ENCODE data around the gene ZNF789. TPM values are rescaled to one million over a fixed set of nuclear protein-coding genes. Genes with fewer than 3 reads are reported as not detected.
"Not testable (repeated sequence)": the region's sequence is repeated elsewhere in the genome, so short reads cannot be mapped to it uniquely, and the experiment has no call there.

ZNF789 gene
- total RNA-seq, 1 donor from 2014 or later, result 14.0 TPM

DNA sequence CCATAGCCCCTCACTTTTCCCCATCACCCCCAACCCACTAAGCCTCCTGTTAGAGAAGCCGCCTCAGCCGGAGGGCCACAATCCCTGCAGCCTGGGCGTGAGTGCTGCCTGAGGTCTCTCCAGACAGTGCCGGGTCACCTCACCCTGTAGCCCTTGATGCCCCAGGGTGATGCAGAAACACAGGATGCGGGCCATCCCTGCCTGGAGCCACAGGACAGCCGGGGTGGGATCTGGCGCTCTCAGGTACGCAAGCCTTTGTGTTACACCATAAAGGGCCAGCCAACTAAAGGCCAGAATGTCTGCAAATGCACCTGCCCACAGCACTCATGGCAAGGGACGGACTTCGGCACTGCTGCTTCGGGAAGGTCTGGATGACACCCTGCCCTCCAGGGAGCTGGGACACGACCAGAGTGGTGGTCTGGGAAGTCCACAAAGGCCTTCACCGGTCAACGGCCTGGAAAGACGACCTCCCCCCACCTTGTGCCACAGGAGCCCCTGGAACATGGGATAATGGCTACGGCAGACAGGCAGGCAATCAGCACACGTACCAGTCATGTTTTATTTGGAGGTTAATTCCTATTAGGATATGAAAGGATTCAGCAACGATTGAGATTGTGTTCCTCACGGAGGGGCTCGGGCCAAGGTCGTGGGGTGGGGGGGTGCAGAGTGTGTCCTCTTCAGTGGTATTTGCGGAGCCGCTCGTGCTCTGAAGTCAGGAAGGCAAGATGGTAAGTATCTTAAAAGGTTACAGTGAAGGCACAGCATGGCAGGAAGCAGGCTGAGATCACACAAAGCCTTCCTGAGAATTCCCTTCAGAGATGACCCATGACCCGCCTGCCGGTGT, 14.8 kb upstream of the ZNF789 start:
- no peak for DNase-seq (ENCODE audit: low read depth)

DNA sequence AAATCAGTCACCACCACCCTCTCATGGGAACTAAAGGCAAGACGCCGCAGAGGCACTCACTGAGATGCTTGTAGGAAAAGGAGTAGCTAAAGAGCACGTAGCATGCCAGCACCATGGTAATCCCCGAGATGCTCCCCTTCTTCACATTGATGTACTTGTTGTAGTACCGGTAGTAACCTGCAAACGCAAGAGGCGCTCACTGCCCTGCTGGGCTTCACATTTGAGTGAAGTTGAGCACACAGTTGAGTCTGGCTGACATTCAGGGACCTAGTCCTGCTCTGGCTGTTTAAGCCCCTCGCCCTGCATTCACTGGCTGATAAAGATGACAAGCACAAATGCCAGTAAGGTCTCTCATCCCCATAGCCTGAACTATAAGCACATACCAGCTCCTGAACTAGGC, 13.6 kb upstream of the ZNF789 start:
- no peak for DNase-seq (ENCODE audit: low read depth)

DNA sequence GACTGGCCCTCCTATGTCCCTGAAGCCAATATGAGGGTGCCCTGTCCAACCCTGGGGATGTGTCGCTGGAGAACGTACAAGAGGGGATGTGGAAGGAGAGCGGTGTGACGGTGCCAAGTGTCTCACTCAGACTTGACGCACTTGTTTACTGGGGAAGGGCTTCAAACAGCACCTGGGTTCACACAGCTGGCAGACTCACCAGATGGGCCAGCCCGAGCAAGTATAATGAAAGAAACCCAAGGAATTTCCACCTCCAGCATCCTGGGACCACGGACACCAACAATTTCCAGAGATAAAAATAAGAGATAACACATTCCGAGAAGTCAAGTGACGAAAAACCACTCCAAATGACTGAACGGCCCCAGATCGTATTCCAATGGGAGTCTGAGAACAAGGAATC, 12.0 kb upstream of the ZNF789 start:
- DNase-seq (ENCODE audit: low read depth), result no peak

DNA sequence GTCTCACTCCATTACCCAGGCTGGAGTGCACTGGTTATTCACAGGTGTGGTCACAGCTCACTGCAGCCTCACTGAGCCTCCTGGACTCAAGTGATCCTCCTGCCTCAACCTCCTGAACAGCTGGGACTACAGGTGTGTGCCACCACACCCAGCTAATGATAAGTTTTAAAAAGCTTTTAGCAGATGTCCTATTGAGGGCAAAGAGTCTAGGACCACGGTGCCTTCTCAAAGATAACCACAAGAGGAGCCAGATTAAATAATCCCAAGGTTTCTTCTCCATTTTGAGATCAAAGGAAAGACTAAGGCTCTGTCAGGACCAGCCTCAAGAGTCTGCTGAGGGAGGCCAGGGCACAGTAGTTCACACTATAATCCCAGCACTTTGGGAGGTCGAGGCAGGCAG, 11.5 kb upstream of the ZNF789 start:
- no peak for DNase-seq (ENCODE audit: low read depth)

DNA sequence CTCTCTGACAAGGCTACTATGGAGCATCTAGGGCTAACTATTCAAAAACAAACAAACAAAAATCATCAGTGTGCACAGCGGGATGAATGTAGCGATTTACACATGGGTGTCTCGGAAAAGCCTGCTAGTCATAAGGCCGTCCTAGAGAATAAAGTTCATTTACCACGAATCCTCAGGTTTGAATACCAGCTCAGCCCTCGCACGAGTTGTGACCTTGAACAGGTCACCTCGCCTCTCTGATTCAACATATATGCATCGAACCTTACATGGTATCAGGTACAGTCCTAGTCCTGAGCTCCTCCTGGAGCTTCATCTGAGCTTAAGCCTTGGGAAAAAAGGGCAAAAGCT, 7.3 kb upstream of the ZNF789 start:
- DNase-seq (ENCODE audit: low read depth), result no peak

DNA sequence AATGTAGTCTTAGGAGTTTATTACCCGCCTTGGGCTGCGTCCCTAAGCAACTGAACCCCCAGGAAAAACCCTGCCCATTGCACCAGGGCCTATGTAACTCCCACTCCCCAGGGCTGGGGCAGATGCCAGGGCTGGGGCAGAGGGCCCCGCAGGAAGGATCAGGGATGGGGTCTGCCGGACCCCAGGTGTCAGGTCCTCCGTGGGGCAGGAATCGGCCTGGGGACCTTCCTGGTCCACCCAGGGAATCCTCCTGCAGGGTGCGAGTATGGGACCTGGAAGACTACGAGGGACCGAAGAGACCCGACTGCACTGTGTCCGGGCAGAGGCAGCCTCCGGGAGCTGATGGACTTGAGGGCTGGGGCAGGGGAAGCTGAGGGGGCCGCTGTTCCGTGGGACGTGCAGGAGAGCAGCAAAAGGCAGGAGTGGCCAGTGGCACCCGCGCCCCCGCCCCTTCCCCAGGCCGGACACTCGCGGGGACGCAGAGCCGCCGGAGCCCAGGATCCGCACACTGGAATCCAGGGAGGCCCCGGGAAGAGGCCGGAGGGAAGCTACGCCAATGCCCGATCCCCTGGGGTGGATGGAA, 4.3 kb upstream of the ZNF789 start:
- no peak for DNase-seq (ENCODE audit: low read depth)

DNA sequence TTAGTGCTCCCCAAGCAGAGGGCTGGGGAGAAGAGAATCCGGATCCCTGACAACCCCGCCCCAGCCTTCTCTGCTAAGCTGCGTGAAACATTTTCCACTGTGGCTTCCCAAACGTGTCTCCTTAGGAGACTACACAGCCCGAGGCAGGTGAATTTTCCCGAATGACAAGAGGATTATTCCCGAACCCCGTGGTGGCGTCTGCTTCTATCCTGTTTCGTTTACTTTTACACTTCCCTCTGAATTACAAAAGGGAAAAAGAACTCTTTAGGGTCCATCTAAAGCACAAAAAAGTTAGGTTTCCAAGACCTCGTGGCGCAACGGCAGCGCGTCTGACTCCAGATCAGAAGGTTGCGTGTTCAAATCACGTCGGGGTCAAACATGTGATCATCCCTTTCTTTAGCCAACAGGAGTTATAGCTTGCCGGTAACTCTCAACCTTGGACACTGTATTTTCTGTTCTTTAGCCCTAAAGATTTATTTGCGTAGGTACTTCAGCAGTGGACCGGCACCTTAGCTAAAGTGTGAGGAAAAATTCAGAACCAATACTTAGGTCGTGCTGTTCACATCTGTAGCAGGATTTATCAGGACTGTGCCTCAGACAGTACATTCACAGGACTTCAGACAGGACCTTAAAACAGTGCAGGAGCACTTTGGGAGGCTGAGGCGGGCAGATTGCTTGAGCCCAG, 3.2 kb upstream of the ZNF789 start:
- DNase-seq (ENCODE audit: low read depth), result no peak

DNA sequence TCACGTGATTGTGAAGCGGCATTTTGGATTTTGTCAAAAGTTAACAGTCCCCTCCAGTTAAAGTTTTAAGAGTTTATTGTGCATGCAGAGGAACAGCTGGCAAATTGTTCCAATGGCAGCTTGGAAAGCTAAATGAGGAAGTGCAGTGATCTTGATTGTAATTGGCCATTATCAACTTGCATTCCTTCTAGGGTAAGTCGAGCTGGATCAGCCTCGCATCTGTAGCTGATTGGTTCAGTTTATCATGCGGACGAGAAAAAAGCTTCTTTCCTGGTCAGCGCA, 566 bp downstream of the ZNF789 start:
- DNase-seq (ENCODE audit: low read depth), result peak; percentile 76

DNA sequence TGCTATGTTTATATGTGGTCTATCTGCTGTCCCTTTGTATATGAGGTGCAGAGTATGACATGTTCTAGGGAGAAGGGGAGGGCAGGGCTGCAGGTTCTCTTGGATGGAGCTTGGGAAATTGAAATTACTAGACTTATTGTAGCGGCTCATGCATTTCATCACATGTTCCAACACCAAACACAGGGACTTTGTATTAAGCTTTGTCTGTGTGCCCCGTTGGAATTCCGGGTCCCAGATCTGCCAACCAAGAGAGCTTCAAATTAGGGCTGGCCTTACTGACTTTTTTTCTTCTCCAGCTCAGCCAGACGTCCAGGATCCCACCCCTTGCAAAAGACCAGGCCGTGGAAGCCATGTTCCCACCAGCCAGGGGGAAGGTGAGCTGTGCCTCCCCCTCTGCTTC, 3.4 kb downstream of the ZNF789 start:
- DNase-seq (ENCODE audit: low read depth), result no peak

DNA sequence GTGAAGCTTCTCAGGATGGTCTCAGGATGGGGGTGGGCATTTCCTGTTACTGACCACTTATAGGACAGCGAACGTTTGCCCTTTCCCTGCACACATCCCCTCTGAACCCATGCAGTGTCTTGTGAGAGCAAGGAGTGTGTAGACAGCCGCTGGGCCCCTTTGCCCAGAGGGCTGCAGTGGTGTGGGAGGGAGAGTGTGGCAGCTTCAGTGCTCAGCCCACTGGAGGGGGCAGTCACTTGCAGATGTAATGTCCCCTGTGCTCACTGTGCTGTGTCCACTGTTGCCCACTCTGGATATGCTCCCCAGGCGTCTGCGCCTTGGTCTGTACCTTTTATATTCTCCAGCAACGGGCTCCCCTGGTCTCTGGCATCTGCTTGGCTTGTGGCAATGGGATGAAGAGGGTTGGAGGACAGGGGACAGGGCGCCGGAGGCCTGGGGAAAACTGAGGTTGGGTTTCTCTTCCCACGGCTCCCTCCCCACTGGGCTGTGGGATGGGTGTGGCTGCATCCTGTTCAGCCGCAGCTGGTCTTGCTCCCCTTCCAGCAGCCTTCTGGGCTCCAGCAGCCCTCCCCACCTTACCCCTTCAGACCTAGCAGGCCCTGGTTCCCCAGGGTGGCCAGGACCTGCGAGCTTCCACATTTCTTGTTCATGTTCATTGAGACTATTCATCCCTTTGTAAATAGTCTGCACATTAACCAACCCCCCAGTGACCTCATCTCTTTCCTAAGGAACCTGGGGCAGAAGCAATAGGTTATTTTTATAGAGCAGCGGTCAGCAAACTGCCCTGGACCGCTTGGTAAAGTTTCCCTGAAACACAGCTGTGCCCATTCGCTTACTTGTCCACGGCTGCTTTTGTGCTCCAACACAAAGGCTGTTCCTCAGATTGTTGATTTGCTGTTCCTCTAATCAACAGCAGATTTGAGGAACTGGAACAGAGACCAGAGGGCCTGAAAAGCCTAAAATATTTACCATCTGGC, 6.1 kb downstream of the ZNF789 start:
- peak; percentile 61 for DNase-seq (ENCODE audit: low read depth)

DNA sequence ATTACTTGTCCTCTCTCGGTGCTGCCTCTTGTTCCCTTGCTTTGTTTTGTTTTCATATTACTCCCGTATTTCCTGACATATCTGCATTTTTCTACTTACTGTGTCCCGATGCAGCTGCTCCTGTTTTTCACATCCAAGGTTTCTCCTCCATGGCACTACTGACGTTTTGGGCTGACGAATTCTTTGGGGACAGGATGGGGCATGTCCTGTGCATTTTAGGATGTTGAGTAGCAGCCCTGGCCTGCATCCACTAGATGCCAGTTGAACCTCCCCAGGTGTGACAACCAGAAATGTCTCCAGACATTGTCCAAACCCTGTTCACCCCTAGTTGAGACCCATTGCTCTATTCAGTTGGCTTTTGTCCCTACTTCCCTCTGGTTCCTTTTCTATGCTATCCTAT, 12.4 kb downstream of the ZNF789 start:
- DNase-seq (ENCODE audit: low read depth), result no peak

DNA sequence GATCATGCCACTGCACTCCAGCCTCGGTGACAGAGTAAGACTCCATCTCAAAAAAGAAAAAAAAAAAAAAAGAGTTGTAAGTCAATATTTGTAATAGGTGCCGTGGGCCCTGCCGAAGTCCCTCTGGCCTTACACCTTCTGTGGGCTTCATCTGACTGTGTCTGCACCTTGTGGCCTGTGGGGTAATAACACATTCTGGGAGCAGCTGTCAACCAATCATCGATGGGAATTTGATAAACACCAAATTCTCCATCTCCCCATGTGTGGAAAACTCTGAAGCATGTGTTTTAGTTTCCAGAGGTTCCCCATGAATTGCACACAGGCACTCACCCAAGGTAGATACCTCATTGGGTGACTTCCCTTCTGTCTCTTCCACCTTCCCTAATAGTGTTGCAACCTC, 16.5 kb downstream of the ZNF789 start:
- no peak for DNase-seq (ENCODE audit: low read depth)

DNA sequence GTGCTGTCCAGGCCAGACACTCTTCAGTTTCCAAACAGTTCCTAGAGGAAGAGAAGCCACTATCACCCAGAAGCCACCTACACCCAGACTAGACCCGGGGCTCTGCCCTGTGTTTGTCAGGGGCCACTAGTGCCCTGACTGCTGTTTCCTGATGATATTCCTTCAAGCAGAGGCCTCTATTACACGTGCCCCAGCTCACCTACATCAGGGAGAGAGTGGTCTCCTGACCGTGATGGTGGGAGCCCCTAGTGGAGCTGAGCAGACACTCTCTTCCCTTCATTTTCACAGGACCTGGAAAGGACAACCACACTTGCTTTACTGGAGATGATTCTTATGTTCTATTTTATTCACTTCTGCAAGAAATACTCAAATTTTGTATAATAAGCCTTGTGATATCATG, 18.2 kb downstream of the ZNF789 start:
- DNase-seq (ENCODE audit: low read depth), result no peak

DNA sequence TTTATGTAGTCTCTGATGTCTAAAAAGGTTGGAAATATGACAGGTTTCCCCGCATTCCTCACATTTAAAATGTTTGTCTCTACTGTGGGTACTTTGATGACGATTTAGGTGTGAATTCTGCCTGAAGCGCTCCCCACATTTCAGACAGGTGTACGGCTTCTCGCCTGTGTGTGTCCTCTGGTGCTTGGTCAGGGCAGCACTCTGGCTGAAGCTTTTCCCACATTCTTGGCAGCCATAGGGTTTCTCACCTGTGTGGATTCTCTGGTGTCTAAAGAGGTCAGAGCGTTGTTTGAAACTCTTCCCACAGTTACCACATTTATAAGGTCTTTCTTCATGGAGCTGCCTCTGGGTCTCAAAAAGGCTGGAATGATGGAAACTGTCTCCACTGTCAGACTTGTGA, 21.1 kb downstream of the ZNF789 start:
- no peak for DNase-seq (ENCODE audit: low read depth)

DNA sequence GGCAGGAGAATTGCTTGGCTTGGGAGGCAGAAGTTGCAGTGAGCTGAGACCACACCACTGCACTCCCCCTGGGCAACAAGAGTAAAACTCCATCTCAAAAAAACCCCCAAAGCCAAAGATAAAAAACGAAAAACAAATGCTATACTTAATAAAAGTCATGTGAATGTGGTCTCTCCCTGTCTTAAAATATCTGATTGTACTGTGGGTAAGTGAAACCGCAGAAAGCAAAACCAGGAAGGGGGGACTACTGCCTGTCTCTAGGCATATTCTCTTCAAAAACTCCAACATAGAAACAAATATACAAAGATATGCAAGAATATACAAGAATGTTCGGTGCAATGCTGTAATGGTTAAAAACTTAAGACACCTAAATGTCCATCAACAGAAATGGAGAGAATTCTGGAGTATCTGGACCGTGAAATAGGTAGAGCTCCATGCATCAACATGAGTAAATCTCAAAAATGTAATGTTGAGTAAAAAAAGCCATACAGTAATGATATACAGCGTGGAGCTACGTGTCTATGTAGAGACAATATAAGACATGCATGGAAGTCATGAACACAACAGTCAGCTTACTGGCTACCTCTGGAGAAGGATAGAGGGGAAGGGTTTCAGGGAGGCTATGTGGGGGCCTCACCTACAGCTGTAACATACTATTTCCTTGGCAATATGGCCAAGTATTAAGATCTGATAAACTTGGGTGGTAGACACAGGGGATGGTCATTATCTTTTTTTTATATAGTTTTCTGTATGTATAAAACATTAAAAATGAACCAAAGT, 25.3 kb downstream of the ZNF789 start:
- no peak for DNase-seq (ENCODE audit: low read depth)

DNA sequence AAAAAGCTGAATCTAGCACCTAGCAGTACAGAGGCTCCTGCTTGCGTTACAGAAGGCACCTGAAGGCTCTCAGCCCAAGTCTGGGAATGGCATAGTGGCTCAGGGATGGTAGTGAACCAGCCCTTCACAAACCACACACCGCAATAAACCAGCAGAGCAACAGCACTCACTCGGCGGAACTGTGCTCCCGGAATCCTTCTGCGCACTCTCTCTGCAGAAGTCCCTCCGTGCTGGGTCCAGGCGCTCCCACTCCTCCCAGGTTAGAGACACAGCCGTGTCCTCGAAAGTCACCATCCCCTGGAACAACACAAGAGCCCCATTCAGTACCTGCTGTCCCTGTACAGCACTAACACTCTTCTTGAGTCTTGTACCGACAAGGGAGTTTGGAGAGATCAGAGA, 25.9 kb downstream of the ZNF789 start:
- no peak for DNase-seq (ENCODE audit: low read depth)

DNA sequence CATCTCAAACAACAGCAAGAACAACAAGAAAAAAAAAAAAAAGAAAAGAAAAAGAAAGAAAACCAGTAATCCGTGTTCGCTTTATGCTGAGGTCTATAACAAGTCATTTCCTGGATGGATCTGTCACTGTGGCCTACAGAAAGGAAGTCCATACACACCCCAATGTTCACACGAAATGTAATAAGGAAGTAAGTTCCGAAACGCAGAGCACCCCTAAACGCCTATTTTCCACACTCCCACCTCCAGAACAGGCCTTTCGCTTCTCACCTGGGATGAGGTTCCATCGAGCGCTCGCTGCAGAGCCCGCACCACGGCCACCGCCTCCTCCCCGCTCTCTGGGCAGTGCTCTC, 26.7 kb downstream of the ZNF789 start:
- DNase-seq (ENCODE audit: low read depth), result no peak

DNA sequence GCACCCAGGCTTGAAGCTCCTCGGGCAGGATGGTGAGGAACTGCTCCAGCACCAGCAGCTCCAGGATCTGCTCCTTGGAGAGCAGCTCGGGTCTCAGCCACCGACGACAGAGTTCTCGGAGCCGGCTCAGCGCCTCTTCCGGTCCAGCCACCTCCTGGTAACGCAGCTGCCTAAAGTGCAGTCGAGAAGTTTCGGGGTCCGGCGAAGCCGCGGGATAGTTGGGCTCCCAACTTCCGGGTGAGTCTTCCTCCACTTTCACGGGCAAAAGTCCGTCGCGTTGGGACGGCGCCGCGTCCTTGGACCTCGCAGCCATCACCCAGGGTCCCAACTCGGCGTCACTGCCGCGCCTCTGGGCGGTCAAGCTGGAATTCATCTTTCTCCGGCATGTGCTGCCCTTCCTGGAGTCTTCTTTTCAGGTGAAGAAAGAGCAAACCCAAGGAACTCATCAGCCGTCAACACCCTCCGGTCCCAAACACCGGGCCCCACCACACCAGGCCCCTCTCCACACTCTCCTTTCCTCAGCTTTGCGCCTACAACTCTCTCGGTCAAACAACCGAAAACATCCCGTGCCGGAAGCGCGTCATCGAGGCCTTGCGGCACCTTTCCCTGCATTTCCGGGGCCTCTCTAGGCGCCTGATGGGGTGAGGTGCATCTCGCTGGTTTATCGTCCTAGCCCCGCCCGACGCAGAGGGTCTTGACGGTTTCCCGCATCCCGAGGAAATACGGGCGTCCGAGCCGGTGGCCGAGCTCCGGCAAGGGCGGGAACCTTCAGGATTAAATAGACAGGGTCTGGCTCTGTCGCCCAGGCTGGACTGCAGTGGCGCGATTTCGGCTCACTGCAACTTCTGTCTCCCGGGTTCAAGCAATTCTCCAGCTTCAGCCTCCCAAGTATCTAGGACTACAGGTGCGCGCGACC, 27.3 kb downstream of the ZNF789 start, which contains the start of gene ZNF394:
Gene ZNF394, minus strand, starts transcription at position 561 of the 916 bp plus-strand sequence. Its CDS starts 188 bp downstream, at position 373.
- peak; percentile 97 for DNase-seq (ENCODE audit: low read depth)

DNA sequence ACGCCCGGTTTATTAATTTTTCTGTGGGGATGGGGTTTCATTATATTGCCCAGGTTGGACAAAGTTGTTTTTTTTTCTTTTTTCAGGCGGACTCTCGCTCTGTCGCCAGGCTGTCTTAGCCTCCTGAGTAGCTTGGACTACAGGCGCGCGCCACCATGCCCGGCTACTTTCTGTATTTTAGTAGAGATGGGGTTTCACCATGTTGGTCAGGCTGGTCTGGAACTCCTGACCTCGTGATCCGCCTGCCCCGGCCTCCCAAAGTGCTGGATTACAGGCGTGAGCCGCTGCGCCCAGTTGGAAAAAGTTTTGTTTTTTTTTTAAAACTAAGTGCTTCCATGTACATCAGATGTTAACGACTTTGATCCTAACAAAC, 27.9 kb downstream of the ZNF789 start:
- DNase-seq (ENCODE audit: low read depth), result no peak

DNA sequence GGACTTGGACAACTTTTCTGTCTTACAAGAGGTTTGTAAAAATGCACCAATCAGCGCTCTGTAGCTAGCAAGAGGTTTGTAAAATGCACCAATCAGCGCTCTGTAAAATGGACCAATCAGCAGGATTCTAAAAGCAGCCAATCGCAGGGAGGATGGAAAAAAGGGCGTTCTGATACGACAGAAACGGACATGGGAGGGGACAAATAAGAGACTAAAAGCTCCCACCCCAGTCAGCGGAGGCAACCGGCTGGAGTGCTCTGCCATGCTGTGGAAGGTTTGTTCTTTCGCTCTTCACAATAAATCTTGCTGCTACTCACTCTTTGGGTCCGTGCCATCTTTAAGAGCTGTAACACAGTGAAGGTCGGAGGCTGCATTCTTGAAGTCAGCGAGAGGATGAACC, 28.5 kb downstream of the ZNF789 start:
- not testable (repeated sequence) for DNase-seq (ENCODE audit: low read depth)

All from myocyte (in vitro differentiated cells).